SK-N-SH treated with all-trans-retinoic acid at 6 μM for 48 hours (cell line): ENCODE data around the gene MRPS14.

Source experiments
- ATAC-seq: fragments of 200-7000 bp; cut with Tn5 transposase; 3 replicates; pipeline ENCODE4 v1.9.1; 2020; ENCODE audit warnings: mild to moderate bottlenecking, moderate library complexity
- ARNTL ChIP-seq: fragments of 450-650 bp; formaldehyde crosslinking; IDR thresholded peaks from 2 replicates; pipeline ENCODE4 v1.5.0; 2020; ENCODE audit warnings: low read depth, mild to moderate bottlenecking, moderate library complexity, borderline replicate concordance
- BACH2 ChIP-seq: fragments of 250-450 bp; sonication (Bioruptor Pico); IDR thresholded peaks from 2 replicates; pipeline ENCODE4 v1.9.0; 2021; ENCODE audit warnings: mild to moderate bottlenecking, borderline replicate concordance
- CREB5 ChIP-seq: fragments of 250-450 bp; sonication (Bioruptor Pico); IDR thresholded peaks from 2 replicates; pipeline ENCODE4 v1.5.1; 2020; ENCODE audit warnings: low read depth, mild to moderate bottlenecking, moderate library complexity
- CSDC2 ChIP-seq: fragments of 250-450 bp; sonication (Bioruptor Pico); IDR thresholded peaks from 2 replicates; pipeline ENCODE4 v1.5.0; 2020; ENCODE audit warnings: mild to moderate bottlenecking, moderate library complexity
- ESRRG ChIP-seq: fragments of 250-450 bp; sonication (Bioruptor Pico); IDR thresholded peaks from 2 replicates; pipeline ENCODE4 v1.6.1; 2021; ENCODE audit warnings: mild to moderate bottlenecking
- GLIS3 ChIP-seq: fragments of 250-450 bp; sonication (Bioruptor Pico); IDR thresholded peaks from 2 replicates; pipeline ENCODE4 v1.5.0; 2020; ENCODE audit warnings: mild to moderate bottlenecking, moderate library complexity
- ISL1 ChIP-seq: fragments of 250-450 bp; sonication (Bioruptor Pico); IDR thresholded peaks from 2 replicates; pipeline ENCODE4 v2.1.2; 2022; ENCODE audit warnings: mild to moderate bottlenecking, moderate library complexity
- OSR1 ChIP-seq: fragments of 250-450 bp; sonication (Bioruptor Pico); IDR thresholded peaks from 2 replicates; pipeline ENCODE4 v1.8.0; 2022; ENCODE audit warnings: moderate library complexity, mild to moderate bottlenecking, inconsistent platforms
- PPARA ChIP-seq: fragments of 250-450 bp; sonication (Bioruptor Pico); IDR thresholded peaks from 2 replicates; pipeline ENCODE4 v1.5.0; 2020; ENCODE audit warnings: mild to moderate bottlenecking, borderline replicate concordance
- SNAI2 ChIP-seq: fragments of 250-450 bp; sonication (Bioruptor Pico); IDR thresholded peaks from 2 replicates; pipeline ENCODE4 v1.5.0; 2020; ENCODE audit warnings: mild to moderate bottlenecking, moderate library complexity
- TCF4 ChIP-seq: fragments of 250-450 bp; sonication (Bioruptor Pico); IDR thresholded peaks from 2 replicates; pipeline ENCODE4 v1.8.0; 2021; ENCODE audit warnings: mild to moderate bottlenecking, moderate library complexity, borderline replicate concordance
- TOX ChIP-seq: fragments of 250-450 bp; sonication (Bioruptor Pico); IDR thresholded peaks from 2 replicates; pipeline ENCODE4 v1.8.0; 2021; ENCODE audit warnings: mild to moderate bottlenecking, moderate library complexity, borderline replicate concordance
- ZC3H10 ChIP-seq: fragments of 250-450 bp; sonication (Bioruptor Pico); IDR thresholded peaks from 2 replicates; pipeline ENCODE4 v1.5.1; 2021; ENCODE audit warnings: mild to moderate bottlenecking, moderate library complexity
- ZFP3 ChIP-seq: fragments of 250-450 bp; sonication (Bioruptor Pico); IDR thresholded peaks from 2 replicates; pipeline ENCODE4 v1.5.0; 2020; ENCODE audit warnings: mild to moderate bottlenecking, moderate library complexity
- ZFP30 ChIP-seq: fragments of 450-650 bp; formaldehyde crosslinking; IDR thresholded peaks from 2 replicates; pipeline ENCODE4 v1.5.0; 2022; ENCODE audit warnings: mild to moderate bottlenecking, moderate library complexity
- ZNF565 ChIP-seq: fragments of 450-650 bp; formaldehyde crosslinking; conservative IDR thresholded peaks from 2 replicates; pipeline ENCODE4 v1.5.0; 2020; ENCODE audit warnings: low read depth, mild to moderate bottlenecking, moderate library complexity
- ZNF70 ChIP-seq: fragments of 450-650 bp; formaldehyde crosslinking; IDR thresholded peaks from 2 replicates; pipeline ENCODE4 v1.5.0; 2020; ENCODE audit warnings: mild to moderate bottlenecking, moderate library complexity
- ZNF8 ChIP-seq: fragments of 450-650 bp; formaldehyde crosslinking; IDR thresholded peaks from 2 replicates; pipeline ENCODE4 v1.5.0; 2020; ENCODE audit warnings: mild to moderate bottlenecking, moderate library complexity
- TF ChIP-seq, protein P1 (sequence below): fragments of 250-450 bp; sonication (Bioruptor Pico); IDR thresholded peaks from 2 replicates; pipeline ENCODE4 v1.8.0; 2020; ENCODE audit warnings: mild to moderate bottlenecking, moderate library complexity, borderline replicate concordance
- TF ChIP-seq, protein P2 (sequence below): fragments of 250-450 bp; sonication (Bioruptor Pico); IDR thresholded peaks from 2 replicates; pipeline ENCODE4 v1.5.1; 2021; ENCODE audit warnings: mild to moderate bottlenecking, moderate library complexity
- TF ChIP-seq, protein P3 (sequence below): fragments of 250-450 bp; sonication (Bioruptor Pico); IDR thresholded peaks from 2 replicates; pipeline ENCODE4 v1.8.0; 2021; ENCODE audit warnings: low read depth, mild to moderate bottlenecking, moderate library complexity, borderline replicate concordance
- TF ChIP-seq, protein P4 (sequence below): fragments of 250-450 bp; sonication (Bioruptor Pico); IDR thresholded peaks from 2 replicates; pipeline ENCODE4 v1.5.0; 2020; ENCODE audit warnings: mild to moderate bottlenecking, moderate library complexity

Gene MRPS14

DNA sequence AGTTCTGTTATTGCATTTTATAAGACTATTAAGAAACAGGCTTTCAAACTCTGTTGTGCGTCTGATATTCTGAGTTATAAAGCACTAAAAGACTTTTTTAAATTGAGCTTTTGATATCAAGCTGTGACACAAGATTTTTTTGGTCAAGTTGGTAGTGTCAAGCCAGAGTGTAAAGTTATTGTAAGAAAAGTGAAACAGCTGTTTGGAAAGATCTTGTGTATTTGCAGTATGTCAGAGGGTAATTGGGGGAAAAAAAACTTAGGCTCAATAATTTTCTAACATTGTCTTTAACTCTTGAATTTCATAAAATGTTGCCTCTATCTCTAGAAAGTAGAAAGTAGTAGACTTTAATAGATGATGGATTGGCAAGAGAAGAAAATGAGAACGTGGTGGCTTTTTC is 19.7 kb downstream of the MRPS14 start:
- no peak for TF ChIP-seq ZNF8 (CRISPR knock-in tag)
- TF ChIP-seq ARNTL (CRISPR knock-in tag): no peak
- no peak for TF ChIP-seq ZNF565 (CRISPR knock-in tag)
- no peak for TF ChIP-seq GLIS3
- TF ChIP-seq PPARA (CRISPR knock-in tag): no peak
- TF ChIP-seq BACH2 (CRISPR knock-in tag): no peak
- TF ChIP-seq SNAI2 (CRISPR knock-in tag): no peak
- TF ChIP-seq, protein P1, sequence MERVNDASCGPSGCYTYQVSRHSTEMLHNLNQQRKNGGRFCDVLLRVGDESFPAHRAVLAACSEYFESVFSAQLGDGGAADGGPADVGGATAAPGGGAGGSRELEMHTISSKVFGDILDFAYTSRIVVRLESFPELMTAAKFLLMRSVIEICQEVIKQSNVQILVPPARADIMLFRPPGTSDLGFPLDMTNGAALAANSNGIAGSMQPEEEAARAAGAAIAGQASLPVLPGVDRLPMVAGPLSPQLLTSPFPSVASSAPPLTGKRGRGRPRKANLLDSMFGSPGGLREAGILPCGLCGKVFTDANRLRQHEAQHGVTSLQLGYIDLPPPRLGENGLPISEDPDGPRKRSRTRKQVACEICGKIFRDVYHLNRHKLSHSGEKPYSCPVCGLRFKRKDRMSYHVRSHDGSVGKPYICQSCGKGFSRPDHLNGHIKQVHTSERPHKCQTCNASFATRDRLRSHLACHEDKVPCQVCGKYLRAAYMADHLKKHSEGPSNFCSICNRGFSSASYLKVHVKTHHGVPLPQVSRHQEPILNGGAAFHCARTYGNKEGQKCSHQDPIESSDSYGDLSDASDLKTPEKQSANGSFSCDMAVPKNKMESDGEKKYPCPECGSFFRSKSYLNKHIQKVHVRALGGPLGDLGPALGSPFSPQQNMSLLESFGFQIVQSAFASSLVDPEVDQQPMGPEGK (CRISPR knock-in tag): no peak
- no peak for TF ChIP-seq TCF4
- no peak for TF ChIP-seq ZC3H10
- no peak for TF ChIP-seq CSDC2 (CRISPR knock-in tag)
- no peak for TF ChIP-seq ISL1
- no peak for TF ChIP-seq ZFP3
- ATAC-seq: no peak

- TF ChIP-seq ZNF70 (CRISPR knock-in tag) (no peak), ZC3H10 (no peak), TCF4 (no peak), ZFP3 (no peak)
- ATAC-seq: no peak
Observed at GRCh38 chr1:175002910-175003517, 20.2 kb downstream of the MRPS14 start.

DNA sequence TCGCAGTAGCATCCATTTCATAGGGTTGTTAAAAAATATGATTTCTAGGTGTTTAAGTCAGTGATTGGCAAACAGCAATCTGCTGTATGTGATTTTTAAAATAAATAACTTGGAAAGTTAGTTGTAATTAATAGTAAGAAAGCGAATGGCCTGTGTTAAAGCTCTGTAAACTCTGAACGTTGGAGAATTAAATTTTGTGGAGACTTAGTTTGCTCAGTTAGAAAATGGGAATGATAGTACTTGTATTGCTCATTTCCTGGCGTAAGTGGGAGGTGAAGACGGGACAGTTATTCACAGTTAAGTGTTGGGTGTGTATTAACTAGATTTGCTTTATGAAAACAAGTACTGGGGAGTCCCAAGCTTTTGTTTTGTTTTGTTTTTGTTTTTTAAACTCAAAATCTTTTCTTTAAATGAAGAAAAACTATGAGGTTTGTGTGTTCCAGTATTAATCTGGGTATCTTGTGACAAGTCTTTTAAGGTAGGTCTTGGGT is 22.5 kb downstream of the MRPS14 start:
- no peak for ATAC-seq
- TF ChIP-seq, protein P2, sequence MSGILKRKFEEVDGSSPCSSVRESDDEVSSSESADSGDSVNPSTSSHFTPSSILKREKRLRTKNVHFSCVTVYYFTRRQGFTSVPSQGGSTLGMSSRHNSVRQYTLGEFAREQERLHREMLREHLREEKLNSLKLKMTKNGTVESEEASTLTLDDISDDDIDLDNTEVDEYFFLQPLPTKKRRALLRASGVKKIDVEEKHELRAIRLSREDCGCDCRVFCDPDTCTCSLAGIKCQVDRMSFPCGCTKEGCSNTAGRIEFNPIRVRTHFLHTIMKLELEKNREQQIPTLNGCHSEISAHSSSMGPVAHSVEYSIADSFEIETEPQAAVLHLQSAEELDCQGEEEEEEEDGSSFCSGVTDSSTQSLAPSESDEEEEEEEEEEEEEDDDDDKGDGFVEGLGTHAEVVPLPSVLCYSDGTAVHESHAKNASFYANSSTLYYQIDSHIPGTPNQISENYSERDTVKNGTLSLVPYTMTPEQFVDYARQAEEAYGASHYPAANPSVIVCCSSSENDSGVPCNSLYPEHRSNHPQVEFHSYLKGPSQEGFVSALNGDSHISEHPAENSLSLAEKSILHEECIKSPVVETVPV (CRISPR knock-in tag): no peak
- no peak for TF ChIP-seq OSR1 (CRISPR knock-in tag)
- no peak for TF ChIP-seq ZNF70 (CRISPR knock-in tag)
- TF ChIP-seq BACH2 (CRISPR knock-in tag): no peak
- TF ChIP-seq ZNF565 (CRISPR knock-in tag): no peak
- no peak for TF ChIP-seq ESRRG
- no peak for TF ChIP-seq ISL1
- no peak for TF ChIP-seq ARNTL (CRISPR knock-in tag)
- TF ChIP-seq ZFP30: no peak
- no peak for TF ChIP-seq SNAI2 (CRISPR knock-in tag)
- no peak for TF ChIP-seq TCF4
- no peak for TF ChIP-seq ZNF8 (CRISPR knock-in tag)
- no peak for TF ChIP-seq ZC3H10
- no peak for TF ChIP-seq GLIS3
- TF ChIP-seq, protein P1 (CRISPR knock-in tag): no peak
- no peak for TF ChIP-seq CREB5 (CRISPR knock-in tag)
- no peak for TF ChIP-seq TOX (CRISPR knock-in tag)

GRCh38 chr1:174999936-175000696 is 23.1 kb downstream of the MRPS14 start, which contains the start of gene CACYBP:
CACYBP (plus strand) TSS chr1:174999947; CDS start chr1:175000181, 234 bp downstream.
- ATAC-seq: peak; percentile 89
- TF ChIP-seq, protein P3, sequence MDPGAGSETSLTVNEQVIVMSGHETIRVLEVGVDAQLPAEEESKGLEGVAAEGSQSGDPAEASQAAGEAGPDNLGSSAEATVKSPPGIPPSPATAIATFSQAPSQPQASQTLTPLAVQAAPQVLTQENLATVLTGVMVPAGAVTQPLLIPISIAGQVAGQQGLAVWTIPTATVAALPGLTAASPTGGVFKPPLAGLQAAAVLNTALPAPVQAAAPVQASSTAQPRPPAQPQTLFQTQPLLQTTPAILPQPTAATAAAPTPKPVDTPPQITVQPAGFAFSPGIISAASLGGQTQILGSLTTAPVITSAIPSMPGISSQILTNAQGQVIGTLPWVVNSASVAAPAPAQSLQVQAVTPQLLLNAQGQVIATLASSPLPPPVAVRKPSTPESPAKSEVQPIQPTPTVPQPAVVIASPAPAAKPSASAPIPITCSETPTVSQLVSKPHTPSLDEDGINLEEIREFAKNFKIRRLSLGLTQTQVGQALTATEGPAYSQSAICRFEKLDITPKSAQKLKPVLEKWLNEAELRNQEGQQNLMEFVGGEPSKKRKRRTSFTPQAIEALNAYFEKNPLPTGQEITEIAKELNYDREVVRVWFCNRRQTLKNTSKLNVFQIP (CRISPR knock-in tag): no peak
- no peak for TF ChIP-seq SNAI2 (CRISPR knock-in tag)
- no peak for TF ChIP-seq BACH2 (CRISPR knock-in tag)
- no peak for TF ChIP-seq ZFP30
- TF ChIP-seq CSDC2 (CRISPR knock-in tag): no peak
- TF ChIP-seq, protein P4, sequence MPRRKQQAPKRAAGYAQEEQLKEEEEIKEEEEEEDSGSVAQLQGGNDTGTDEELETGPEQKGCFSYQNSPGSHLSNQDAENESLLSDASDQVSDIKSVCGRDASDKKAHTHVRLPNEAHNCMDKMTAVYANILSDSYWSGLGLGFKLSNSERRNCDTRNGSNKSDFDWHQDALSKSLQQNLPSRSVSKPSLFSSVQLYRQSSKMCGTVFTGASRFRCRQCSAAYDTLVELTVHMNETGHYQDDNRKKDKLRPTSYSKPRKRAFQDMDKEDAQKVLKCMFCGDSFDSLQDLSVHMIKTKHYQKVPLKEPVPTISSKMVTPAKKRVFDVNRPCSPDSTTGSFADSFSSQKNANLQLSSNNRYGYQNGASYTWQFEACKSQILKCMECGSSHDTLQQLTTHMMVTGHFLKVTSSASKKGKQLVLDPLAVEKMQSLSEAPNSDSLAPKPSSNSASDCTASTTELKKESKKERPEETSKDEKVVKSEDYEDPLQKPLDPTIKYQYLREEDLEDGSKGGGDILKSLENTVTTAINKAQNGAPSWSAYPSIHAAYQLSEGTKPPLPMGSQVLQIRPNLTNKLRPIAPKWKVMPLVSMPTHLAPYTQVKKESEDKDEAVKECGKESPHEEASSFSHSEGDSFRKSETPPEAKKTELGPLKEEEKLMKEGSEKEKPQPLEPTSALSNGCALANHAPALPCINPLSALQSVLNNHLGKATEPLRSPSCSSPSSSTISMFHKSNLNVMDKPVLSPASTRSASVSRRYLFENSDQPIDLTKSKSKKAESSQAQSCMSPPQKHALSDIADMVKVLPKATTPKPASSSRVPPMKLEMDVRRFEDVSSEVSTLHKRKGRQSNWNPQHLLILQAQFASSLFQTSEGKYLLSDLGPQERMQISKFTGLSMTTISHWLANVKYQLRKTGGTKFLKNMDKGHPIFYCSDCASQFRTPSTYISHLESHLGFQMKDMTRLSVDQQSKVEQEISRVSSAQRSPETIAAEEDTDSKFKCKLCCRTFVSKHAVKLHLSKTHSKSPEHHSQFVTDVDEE (CRISPR knock-in tag): no peak
- no peak for TF ChIP-seq ZNF8 (CRISPR knock-in tag)
- TF ChIP-seq ZFP3: no peak
